AG04449 (cell line): Measurements from ENCODE around the gene SLC6A20.

ENCODE experiments used
- CTCF ChIA-PET: fragments of 350-600 bp; formaldehyde crosslinking; extraction: SDS; loops from one replicate; lab custom pipeline; 2021; ENCODE audit warnings: antibody characterized with exemption; lab: Yijun Ruan, JAX
- POLR2A ChIA-PET: fragments of 400-600, 350-600 bp; formaldehyde crosslinking; extraction: SDS; loops from one replicate; lab custom pipeline; 2020; ENCODE audit warnings: antibody characterized with exemption, inconsistent platforms; lab: Yijun Ruan, JAX
- DNase-seq: peaks from one replicate; pipeline ENCODE4 v3.0.0-alpha.2; 2010; ENCODE audit warnings: low read depth, low spot score
- H3K4me3 ChIP-seq: 2 replicates; pipeline ENCODE4 v1.5.1; 2011; ENCODE audit warnings: low read depth, mild to moderate bottlenecking, control low read depth, low read length
- TF ChIP-seq, protein P1 (sequence below): IDR thresholded peaks from one replicate; pipeline ENCODE4 v1.5.1; 2011; ENCODE audit warnings: mild to moderate bottlenecking, moderate library complexity, low read length, control low read depth, inconsistent platforms; ENCODE audit not compliant: insufficient read depth; ENCODE audit errors: missing control alignments

The SLC6A20 gene

DNA sequence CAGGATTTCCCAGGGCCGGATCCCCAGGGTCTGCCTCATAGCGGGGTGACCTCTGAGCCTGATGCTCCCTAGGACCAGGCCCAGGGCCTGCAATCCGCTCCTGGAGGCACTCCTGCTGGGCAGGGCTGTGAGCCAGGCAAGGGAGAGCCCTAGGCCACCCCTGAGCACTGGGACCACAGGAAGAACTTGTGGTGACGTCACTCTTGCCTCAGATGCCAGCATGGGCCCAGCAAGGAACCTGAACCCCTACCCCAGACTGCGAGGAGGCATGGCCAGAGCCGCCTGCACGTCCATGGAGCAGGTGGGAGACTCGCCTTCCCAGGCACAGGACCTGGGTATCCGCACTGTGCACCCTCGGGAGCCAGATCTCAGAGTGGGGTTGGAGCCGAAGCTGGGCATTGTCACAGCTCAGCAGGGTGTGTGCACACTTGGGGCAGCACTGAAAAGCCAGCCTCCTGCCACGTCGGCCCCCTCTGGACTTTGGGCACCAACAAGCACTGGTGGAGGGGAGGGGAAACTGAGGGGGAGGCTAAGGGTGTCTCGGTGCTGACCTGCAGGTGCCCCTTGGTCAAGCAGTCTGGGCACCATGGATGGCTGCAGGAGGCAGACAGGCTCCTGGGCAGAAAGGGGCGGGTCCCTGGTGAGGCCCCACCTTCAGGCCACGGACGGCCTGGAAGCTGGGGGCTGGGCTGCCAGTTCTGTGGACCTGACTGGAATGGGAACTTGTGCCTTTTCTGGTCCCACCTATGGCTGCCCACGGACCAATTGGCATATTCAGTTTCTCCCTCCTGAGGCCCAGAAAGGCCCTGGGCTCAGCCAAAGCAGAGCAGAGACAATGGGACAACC lies 49.3 kb downstream of the SLC6A20 start:
- no peak overlapping the region for H3K4me3 ChIP-seq
- TF ChIP-seq, protein P1, sequence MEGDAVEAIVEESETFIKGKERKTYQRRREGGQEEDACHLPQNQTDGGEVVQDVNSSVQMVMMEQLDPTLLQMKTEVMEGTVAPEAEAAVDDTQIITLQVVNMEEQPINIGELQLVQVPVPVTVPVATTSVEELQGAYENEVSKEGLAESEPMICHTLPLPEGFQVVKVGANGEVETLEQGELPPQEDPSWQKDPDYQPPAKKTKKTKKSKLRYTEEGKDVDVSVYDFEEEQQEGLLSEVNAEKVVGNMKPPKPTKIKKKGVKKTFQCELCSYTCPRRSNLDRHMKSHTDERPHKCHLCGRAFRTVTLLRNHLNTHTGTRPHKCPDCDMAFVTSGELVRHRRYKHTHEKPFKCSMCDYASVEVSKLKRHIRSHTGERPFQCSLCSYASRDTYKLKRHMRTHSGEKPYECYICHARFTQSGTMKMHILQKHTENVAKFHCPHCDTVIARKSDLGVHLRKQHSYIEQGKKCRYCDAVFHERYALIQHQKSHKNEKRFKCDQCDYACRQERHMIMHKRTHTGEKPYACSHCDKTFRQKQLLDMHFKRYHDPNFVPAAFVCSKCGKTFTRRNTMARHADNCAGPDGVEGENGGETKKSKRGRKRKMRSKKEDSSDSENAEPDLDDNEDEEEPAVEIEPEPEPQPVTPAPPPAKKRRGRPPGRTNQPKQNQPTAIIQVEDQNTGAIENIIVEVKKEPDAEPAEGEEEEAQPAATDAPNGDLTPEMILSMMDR = no peak
- ChIA-PET CTCF (interaction anchor here (1.6 to 6.5 kb wide), 2 partner anchors 15 to 236 kb away, joined by 4 to 53 read pairs; no protein-coding TSS in a partner anchor), POLR2A (no interaction called here)
- DNase-seq = no peak

DNA sequence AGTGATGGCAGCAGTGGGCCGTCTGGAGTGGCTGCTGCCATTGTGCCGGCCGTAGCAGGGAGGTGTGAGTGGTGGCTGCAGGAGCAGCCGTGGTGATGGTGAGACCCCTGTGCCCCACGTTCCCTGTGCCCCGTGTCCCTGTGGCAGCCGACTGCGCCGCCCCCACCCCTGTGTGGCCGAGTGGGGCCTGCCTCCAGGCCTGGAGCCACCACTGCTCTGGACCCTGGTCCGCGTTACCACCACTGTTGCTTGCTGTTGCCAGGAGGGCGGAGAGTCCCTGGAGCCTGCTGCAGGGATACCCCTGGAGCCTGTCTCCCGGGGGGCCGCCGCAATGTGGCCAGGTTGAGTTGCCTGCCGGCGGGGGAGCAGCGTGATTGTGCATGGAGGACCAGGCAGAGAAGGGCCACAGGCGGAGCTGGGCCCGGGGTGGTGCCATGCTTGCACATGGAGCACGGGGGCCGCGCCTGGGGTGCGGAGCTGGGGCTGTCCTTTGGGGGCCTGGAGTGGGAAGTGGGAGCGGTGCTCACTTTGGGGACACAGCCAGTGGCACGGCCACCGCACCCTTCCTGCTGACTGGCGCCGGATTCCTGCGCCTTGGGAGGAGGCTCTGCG lies 50.1 kb downstream of the SLC6A20 start:
- ChIA-PET CTCF (no interaction called here), POLR2A (no interaction called here)
- DNase-seq = no peak
- H3K4me3 ChIP-seq = no peak overlapping the region
- TF ChIP-seq, protein P1 = no peak

DNA sequence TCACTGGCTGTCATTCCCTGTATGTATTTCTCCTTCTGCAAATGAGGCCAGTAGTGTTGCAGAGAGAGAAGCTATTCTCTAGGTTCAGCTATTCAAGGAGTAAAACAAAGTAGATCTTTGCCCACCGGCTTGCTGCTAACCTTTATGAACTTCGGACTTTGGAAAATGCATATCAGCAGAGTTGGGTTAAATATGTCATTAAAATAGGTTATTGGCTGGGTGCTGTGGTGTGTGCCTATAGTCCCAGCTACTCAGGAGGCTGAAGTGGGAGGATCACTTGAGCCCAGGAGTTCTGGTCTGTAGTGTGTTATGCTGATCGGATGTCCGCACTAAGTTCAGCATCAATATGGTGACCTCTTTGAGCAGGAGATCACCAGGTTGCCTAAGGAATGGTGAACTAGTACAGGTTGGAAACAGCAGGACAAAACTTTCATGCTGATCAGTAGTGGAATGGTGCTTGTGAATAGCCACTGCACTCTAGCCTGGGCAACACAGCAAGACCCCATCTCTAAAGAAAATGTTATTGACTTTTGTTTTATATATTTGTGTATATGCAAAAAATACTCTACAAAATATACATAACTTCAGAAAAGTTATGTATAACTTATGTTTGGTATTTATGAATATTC lies 53.8 kb downstream of the SLC6A20 start:
- no peak overlapping the region for H3K4me3 ChIP-seq
- POLR2A ChIA-PET = no interaction called here
- no peak for DNase-seq
- CTCF ChIA-PET = interaction anchor here (0.6 to 1.6 kb wide), 6 partner anchors 17 to 189 kb away, joined by 3 to 5 read pairs (median 3); no protein-coding TSS in a partner anchor
- TF ChIP-seq, protein P1 = no peak

DNA sequence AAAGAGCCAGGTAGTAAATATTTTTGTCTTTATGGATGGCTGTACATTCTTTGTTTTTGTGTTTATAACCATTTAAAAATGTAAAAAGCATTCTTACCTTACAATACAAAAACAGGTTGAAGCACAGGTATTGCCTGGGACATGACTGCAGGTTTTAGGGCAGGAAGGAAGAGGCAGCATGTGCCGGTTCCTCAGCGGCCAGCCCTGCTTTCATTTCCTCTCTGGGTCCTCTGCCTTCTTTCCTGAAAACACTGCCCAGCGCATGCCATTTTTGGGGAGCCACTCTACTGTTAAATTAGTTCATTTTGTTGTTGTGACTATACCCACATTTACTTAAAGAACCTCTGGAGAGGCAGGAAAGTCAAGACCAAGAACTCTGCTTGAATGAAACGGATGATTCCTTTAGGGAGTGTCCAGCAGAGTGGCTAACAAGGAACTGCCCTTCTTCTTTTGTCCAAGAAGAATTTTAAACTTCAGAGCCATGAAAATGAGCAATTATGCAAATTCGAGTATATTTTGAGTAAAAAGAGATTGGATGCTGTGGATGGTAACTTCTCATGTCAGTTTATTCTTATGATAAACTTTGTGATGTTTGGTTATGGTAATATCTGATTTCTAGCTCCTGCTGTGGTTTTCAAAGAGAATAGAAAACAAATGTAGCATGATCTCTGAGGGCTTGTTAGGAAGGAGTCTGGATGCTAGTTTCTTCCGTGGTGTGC lies 54.4 kb downstream of the SLC6A20 start:
- POLR2A ChIA-PET = no interaction called here
- no peak for DNase-seq
- CTCF ChIA-PET = interaction anchor here (1.3 to 1.5 kb wide), 3 partner anchors 17 to 82 kb away, joined by 3 to 5 read pairs (median 3); no protein-coding TSS in a partner anchor
- TF ChIP-seq, protein P1 = no peak
- no peak overlapping the region for H3K4me3 ChIP-seq

DNA sequence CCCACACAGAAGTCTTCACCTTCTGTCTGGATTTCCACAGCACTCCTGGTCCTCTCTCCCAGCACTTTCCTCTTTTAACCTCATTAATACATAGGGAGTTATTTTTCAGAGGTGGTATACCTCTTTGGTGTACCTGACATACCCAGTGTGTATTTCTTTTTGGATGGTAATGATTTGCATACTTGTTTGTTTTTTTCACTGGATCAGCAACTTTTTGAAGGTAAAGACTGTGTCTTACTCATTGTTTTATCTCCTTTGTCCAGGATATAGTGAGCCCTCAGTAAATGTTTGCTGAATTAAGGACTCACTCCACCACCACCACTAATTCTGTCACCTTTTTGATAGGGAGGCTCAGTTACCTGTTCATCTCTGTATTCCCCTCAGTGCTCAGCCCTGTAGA lies 55.1 kb downstream of the SLC6A20 start:
- H3K4me3 ChIP-seq = no peak overlapping the region
- DNase-seq = no peak
- TF ChIP-seq, protein P1 = no peak
- CTCF ChIA-PET = no interaction called here
- POLR2A ChIA-PET = no interaction called here
